ENCODE measurements around the gene NRG2.
A peak's percentile ranks its signal among the peaks of the same experiment; 100 is the strongest.

NRG2 gene

GRCh38 chr5:139851558-139851957 lies 191.5 kb downstream of the NRG2 start:
- DNase-seq = no peak

GRCh38 chr5:139850423-139851016 lies 192.6 kb downstream of the NRG2 start:
- DNase-seq = no peak

GRCh38 chr5:139849942-139850341 lies 193.2 kb downstream of the NRG2 start:
- peak; percentile 59 for DNase-seq

- DNase-seq = no peak
Observed at GRCh38 chr5:139849501-139849900, 193.6 kb downstream of the NRG2 start.

GRCh38 chr5:139848508-139849100 lies 194.5 kb downstream of the NRG2 start:
- DNase-seq = peak; percentile 62

- peak; percentile 90 for DNase-seq
Observed at GRCh38 chr5:139847790-139848507, 195.2 kb downstream of the NRG2 start.

GRCh38 chr5:139847091-139847490 lies 196.0 kb downstream of the NRG2 start:
- no peak for DNase-seq

- DNase-seq = no peak
Observed at GRCh38 chr5:139845846-139846681, 197.0 kb downstream of the NRG2 start.

GRCh38 chr5:139844472-139845145 lies 198.5 kb downstream of the NRG2 start:
- DNase-seq = peak; percentile 90

GRCh38 chr5:139843991-139844390 lies 199.1 kb downstream of the NRG2 start:
- DNase-seq = no peak

- no peak for DNase-seq
Observed at GRCh38 chr5:139842321-139842720, 200.8 kb downstream of the NRG2 start.

- no peak for DNase-seq
Observed at GRCh38 chr5:139841549-139841948, 201.6 kb downstream of the NRG2 start.

- no peak for DNase-seq
Observed at GRCh38 chr5:139839918-139840317, 203.2 kb downstream of the NRG2 start.

- no peak for DNase-seq
Observed at GRCh38 chr5:139839232-139839815, 203.8 kb downstream of the NRG2 start.

- DNase-seq = no peak
Observed at GRCh38 chr5:139838381-139839197, 204.5 kb downstream of the NRG2 start.

- DNase-seq = no peak
Observed at GRCh38 chr5:139837711-139838380, 205.3 kb downstream of the NRG2 start.

GRCh38 chr5:139836469-139837208 lies 206.5 kb downstream of the NRG2 start:
- no peak for DNase-seq

GRCh38 chr5:139835656-139836055 lies 207.4 kb downstream of the NRG2 start:
- DNase-seq = no peak

GRCh38 chr5:139833525-139833924 lies 209.6 kb downstream of the NRG2 start:
- no peak for DNase-seq

GRCh38 chr5:139831624-139832023 lies 211.5 kb downstream of the NRG2 start:
- DNase-seq = no peak
